ENCODE measurements around the gene ATCAY.
A peak's percentile ranks its signal among the peaks of the same experiment; 100 is the strongest.

Gene ATCAY

DNA sequence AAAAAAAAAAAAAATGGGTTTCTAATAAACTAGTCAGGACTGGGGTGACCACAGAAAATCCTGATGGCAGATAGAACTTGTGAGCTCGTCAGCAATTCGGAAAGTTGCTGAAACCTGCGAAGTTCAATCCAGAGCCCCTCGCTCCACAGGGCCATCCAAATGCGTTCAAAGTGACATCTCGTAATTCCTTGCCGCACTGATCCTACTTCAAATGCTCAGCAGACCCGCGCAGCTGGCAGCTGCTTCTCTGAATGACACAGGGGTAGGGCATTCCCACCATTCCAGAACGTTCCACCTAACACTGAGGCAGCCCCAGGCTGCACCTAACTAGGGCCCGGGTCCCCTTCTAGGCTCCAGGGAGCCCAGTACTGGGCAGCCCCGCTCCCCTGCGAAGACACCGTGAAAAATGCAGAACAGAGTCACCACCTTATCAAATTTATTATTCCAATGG lies 95.2 kb downstream of the ATCAY start:
- peak; percentile 15 for DNase-seq

DNA sequence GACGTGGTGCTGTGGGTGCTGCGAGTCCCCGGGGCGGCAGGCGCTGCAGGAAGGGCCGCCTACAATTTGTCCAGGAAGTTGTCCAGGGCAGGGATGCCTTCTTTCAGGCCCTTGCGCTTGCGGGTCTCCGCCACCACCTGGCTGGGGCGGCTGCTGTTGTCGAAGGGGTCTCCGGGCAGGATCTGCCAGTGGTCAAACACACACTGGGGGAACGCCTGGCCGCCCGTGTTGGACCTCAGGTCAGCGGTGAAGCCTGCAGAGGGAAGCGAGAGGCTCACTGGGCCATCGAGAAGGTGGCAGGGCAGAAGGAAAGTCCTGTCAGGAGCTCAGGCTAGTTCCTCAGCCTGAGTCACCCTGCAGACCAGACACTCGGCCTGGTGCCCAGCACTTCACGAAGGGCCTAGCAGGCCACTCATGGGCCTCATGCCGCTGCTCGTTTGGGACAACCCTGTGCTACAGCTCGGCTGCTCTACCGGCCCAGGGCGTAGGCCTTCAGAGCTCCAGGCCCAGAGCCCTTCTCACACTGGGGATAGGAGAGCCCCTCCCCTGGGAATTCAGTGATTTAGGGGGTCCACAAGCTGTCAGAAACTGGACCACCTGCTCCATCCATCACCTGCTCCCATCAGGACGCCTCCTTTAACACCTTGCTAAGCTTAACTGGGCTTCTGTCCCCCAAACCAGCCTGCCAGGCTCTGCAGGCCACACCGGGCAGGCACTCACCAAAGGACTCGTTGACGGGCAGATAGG lies 96.2 kb downstream of the ATCAY start:
- peak; percentile 56 for DNase-seq
